ENCODE data around the gene SHBG.

SHBG gene

DNA sequence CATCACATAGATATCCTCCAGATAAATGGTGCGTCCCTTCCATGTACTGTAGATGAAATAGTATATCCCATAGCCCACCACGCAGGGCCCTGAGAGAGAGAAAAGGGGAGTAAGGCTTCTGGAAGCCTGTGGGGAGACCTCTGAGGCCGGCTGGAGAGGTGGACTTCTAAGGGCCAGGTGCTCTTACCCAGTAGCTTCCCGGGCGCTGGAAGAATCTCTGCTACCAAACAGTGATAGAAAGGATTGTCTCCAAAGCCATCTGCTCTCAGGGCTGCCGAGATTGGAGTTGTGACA is 3.0 kb upstream of the SHBG start:
- TF ChIP-seq, protein P1, sequence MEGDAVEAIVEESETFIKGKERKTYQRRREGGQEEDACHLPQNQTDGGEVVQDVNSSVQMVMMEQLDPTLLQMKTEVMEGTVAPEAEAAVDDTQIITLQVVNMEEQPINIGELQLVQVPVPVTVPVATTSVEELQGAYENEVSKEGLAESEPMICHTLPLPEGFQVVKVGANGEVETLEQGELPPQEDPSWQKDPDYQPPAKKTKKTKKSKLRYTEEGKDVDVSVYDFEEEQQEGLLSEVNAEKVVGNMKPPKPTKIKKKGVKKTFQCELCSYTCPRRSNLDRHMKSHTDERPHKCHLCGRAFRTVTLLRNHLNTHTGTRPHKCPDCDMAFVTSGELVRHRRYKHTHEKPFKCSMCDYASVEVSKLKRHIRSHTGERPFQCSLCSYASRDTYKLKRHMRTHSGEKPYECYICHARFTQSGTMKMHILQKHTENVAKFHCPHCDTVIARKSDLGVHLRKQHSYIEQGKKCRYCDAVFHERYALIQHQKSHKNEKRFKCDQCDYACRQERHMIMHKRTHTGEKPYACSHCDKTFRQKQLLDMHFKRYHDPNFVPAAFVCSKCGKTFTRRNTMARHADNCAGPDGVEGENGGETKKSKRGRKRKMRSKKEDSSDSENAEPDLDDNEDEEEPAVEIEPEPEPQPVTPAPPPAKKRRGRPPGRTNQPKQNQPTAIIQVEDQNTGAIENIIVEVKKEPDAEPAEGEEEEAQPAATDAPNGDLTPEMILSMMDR (IDR thresholded peaks at IDR 0.05; ENCODE audit: insufficient read depth, low read length, poor library complexity, severe bottlenecking), result no peak
- no peaks in the 10 kb centered on the region for H3K27me3 ChIP-seq (replicated peaks; ENCODE audit: control insufficient read depth, insufficient read depth, low read length)
- H3K4me3 ChIP-seq (replicated peaks; ENCODE audit: low read depth, low read length), result peak overlapping the region; percentile 94
- no peak for DNase-seq (ENCODE audit: extremely low read depth, insufficient read length)
- no peaks in the 10 kb centered on the region; the same call in 1 of the 2 replicates for H3K36me3 ChIP-seq (ENCODE audit: control insufficient read depth, insufficient read depth, low read length)

DNA sequence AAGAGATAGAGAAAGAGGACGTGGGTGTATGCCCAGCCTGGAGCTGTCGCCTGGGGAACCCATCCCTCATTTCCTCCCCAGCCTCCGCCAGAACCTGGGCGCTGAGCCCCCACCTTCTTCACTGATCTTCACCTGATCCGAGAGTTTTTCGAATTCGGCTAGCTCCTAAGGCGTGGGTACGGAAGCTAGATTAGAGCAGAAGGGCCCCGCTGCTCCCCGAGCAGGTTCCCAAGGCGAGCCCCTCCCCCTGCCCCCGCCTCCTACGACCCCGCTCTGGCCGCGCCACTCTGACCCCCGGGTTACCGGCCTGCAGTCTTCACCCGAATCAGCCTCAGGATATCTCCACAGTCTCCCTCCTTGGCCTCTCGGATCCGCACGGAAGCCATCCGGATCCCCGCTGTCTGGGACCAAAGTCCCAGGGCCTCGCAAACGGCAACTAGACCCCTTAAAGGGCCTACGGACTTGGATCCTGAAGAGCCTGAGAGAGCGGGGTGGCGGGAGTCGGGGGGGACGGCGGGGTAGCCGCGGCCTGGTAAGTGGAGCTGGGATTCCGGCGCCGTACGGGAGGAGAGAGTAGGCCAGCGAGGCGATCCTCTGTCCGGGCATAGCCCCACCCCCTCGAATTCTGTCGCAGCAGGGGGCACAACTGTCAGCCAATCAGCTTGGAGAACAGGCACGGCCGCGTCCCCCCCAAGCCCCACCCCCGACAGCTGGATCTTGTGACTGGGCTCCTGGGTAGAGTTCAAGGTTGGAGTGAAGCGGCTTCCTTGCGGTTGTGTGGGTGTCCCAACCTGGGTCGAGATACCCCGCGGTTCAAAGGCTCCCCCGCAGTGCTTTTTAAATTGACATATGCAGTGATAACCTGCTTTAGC is 2.4 kb upstream of the SHBG start, which contains the start of gene SAT2:
TSS of gene SAT2 (minus strand) at position 572 of the 872 bp plus-strand sequence. CDS start at position 386, 186 bp downstream.
- peak; percentile 91 for DNase-seq (ENCODE audit: extremely low read depth, insufficient read length)
- Histone ChIP-seq H3K27me3 (replicated peaks; ENCODE audit: control insufficient read depth, insufficient read depth, low read length) (no peaks in the 10 kb centered on the region), H3K4me3 (replicated peaks; ENCODE audit: low read depth, low read length) (peak within 1 kb of the TSS; percentile 94), H3K36me3 (ENCODE audit: control insufficient read depth, insufficient read depth, low read length) (no peaks in the 10 kb centered on the region; the same call in 1 of the 2 replicates)
- TF ChIP-seq, protein P1 (IDR thresholded peaks at IDR 0.05; ENCODE audit: insufficient read depth, low read length, poor library complexity, severe bottlenecking), result no peak

DNA sequence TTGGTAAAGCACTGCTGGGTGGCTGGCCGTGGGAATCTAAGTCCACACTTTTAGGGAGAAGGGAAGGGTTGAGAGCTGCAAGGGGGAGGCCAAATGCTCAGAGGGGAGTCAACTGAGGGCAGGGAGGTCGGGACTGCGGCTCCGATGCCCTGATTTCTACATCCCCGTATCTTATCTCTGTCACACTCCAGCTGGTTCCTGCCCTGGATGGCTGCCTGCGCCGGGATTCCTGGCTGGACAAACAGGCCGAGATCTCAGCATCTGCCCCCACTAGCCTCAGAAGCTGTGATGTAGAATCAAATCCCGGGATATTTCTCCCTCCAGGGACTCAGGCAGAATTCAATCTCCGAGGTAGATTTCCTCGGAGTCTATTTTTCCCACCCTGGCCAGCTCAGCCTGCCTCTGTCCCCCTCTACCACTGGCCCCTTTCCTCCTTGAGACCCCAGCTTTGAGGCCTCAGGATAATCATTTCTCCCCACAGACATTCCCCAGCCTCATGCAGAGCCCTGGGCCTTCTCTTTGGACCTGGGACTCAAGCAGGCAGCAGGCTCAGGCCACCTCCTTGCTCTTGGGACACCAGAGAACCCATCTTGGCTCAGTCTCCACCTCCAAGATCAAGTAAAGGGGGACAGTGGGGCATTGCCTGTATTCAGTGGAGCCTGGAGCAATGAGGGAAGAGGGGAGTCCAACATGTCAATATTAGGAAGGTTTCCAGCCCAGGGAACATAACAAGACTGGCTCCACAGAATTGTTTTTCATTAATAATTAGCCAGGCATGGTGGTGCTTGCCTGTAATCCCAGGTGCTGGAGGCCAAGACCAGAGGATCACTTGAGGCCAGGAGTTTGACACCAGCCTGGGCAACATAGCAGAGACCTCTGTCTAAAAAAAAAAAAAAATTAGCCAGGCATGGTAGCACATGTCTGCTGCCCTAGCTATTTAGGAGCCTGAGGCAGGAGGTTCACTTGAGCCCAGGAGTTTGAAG is 1.8 kb downstream of the SHBG start:
- H3K4me3 ChIP-seq (replicated peaks; ENCODE audit: low read depth, low read length), result no peak overlapping the region
- DNase-seq (ENCODE audit: extremely low read depth, insufficient read length), result no peak
- no peaks in the 10 kb centered on the region for H3K36me3 ChIP-seq (ENCODE audit: control insufficient read depth, insufficient read depth, low read length)
- TF ChIP-seq, protein P1 (IDR thresholded peaks at IDR 0.05; ENCODE audit: insufficient read depth, low read length, poor library complexity, severe bottlenecking), result no peak
- H3K27me3 ChIP-seq (replicated peaks; ENCODE audit: control insufficient read depth, insufficient read depth, low read length), result no peaks in the 10 kb centered on the region

DNA sequence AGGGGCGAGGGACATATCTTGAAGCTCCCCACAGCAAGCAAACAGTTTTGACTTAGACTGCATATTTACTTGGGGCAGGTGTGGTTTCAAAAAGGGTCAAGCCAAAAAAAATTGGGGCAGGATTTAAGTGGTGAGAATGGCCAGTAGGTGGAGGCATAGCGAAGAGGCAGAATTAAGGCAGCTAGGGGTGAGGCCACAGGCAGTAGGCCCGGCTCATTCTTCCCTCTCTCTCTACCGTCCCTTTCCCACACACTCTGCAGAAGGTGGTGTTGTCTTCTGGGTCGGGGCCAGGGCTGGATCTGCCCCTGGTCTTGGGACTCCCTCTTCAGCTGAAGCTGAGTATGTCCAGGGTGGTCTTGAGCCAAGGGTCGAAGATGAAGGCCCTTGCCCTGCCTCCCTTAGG is 2.6 kb downstream of the SHBG start:
- no peaks in the 10 kb centered on the region for H3K27me3 ChIP-seq (replicated peaks; ENCODE audit: control insufficient read depth, insufficient read depth, low read length)
- TF ChIP-seq, protein P1 (IDR thresholded peaks at IDR 0.05; ENCODE audit: insufficient read depth, low read length, poor library complexity, severe bottlenecking), result peak; percentile 75
- H3K36me3 ChIP-seq (ENCODE audit: control insufficient read depth, insufficient read depth, low read length), result no peaks in the 10 kb centered on the region
- no peak overlapping the region for H3K4me3 ChIP-seq (replicated peaks; ENCODE audit: low read depth, low read length)
- no peak for DNase-seq (ENCODE audit: extremely low read depth, insufficient read length)

DNA sequence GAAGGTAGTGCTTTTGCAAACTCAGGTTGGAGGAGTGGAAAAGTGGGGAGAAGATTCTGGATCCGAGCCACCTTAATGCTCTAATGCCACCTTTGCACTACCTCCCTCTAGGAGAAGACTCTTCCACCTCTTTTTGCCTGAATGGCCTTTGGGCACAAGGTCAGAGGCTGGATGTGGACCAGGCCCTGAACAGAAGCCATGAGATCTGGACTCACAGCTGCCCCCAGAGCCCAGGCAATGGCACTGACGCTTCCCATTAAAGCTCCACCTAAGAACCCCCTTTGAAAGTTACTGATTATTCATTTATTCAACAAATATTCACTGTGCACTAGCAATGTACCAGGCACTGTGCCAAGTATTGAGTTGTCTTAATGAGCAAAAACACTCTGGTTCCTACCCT is 3.2 kb downstream of the SHBG start:
- DNase-seq (ENCODE audit: extremely low read depth, insufficient read length), result no peak
- TF ChIP-seq, protein P1 (IDR thresholded peaks at IDR 0.05; ENCODE audit: insufficient read depth, low read length, poor library complexity, severe bottlenecking), result peak; percentile 2
- Histone ChIP-seq H3K4me3 (replicated peaks; ENCODE audit: low read depth, low read length) (no peak overlapping the region), H3K36me3 (ENCODE audit: control insufficient read depth, insufficient read depth, low read length) (no peaks in the 10 kb centered on the region), H3K27me3 (replicated peaks; ENCODE audit: control insufficient read depth, insufficient read depth, low read length) (no peaks in the 10 kb centered on the region)
